SU-DHL-6 (cell line): Measurements from ENCODE around the gene TDRD9.

ENCODE experiments used
- H2AFZ ChIP-seq: fragments of 200-600 bp; sonication (generic); 2 replicates; pipeline ENCODE4 v1.6.1; 2014; ENCODE audit warnings: low read depth, mild to moderate bottlenecking, moderate library complexity, mixed read lengths, antibody characterized with exemption, low read length; ENCODE audit not compliant: severe bottlenecking
- H3F3A ChIP-seq: fragments of 200-600 bp; shearing (Covaris generic); 2 replicates; pipeline ENCODE4 v1.6.0; 2016; ENCODE audit warnings: antibody characterized with exemption, mild to moderate bottlenecking; ENCODE audit not compliant: insufficient read depth
- H3K27ac ChIP-seq: fragments of 200-600 bp; sonication (generic); 2 replicates; pipeline ENCODE4 v1.5.1; 2016; ENCODE audit warnings: low read depth, mild to moderate bottlenecking, low read length, moderate library complexity, mixed read lengths
- H3K27me3 ChIP-seq: fragments of 200-600 bp; sonication (generic), shearing (Covaris generic); 2 replicates; pipeline ENCODE4 v1.6.0; 2014; ENCODE audit warnings: mild to moderate bottlenecking, low read length
- H3K36me3 ChIP-seq: fragments of 200-600 bp; sonication (generic); 2 replicates; pipeline ENCODE4 v1.6.1; 2014; ENCODE audit warnings: mild to moderate bottlenecking, low read length, mixed read lengths
- H3K4me2 ChIP-seq: fragments of 300-600, 200-600 bp; shearing (Covaris generic), sonication (generic); 2 replicates; pipeline ENCODE4 v1.6.0; 2014; ENCODE audit warnings: low read length, low read depth, mild to moderate bottlenecking; ENCODE audit not compliant: poor library complexity, severe bottlenecking
- H3K4me3 ChIP-seq: fragments of 200-600 bp; sonication (generic); 2 replicates; pipeline ENCODE4 v1.5.1; 2014; ENCODE audit warnings: antibody characterized with exemption, low read length, mild to moderate bottlenecking, mixed read lengths; ENCODE audit not compliant: insufficient read depth, poor library complexity, severe bottlenecking
- H3K79me2 ChIP-seq: fragments of 200-600 bp; sonication (generic); 2 replicates; pipeline ENCODE4 v1.6.1; 2014; ENCODE audit warnings: mild to moderate bottlenecking, low read length, moderate library complexity; ENCODE audit not compliant: insufficient read depth
- H3K9ac ChIP-seq: fragments of 200-600 bp; sonication (generic); 2 replicates; pipeline ENCODE4 v1.7.0; 2014; ENCODE audit warnings: mild to moderate bottlenecking, low read length
- H3K9me2 ChIP-seq: fragments of 200-600 bp; sonication (generic); replicated peaks from 2 replicates; pipeline ENCODE4 v1.6.1; 2014; ENCODE audit warnings: low read length; ENCODE audit not compliant: insufficient read depth
- H3K9me3 ChIP-seq: fragments of 200-600 bp; sonication (generic); 2 replicates; pipeline ENCODE4 v1.6.1; 2014; ENCODE audit warnings: low read length, mixed read lengths; ENCODE audit not compliant: insufficient read depth
- H4K20me1 ChIP-seq: fragments of 200-600 bp; sonication (generic); 2 replicates; pipeline ENCODE4 v1.6.1; 2014; ENCODE audit warnings: low read depth, mild to moderate bottlenecking, antibody characterized with exemption, low read length, moderate library complexity, mixed read lengths
- CTCF ChIP-seq: fragments of 200-600 bp; sonication (generic); IDR thresholded peaks from one replicate; pipeline ENCODE4 v1.5.1; 2017; ENCODE audit warnings: antibody characterized with exemption, mild to moderate bottlenecking, low read length, moderate library complexity; ENCODE audit not compliant: insufficient read depth, poor library complexity, severe bottlenecking
- EZH2phosphoT487 ChIP-seq: fragments of 200-600 bp; sonication (generic), shearing (Covaris generic); conservative IDR thresholded peaks from 2 replicates; pipeline ENCODE4 v1.6.1; 2018; ENCODE audit warnings: mild to moderate bottlenecking, antibody characterized with exemption, low read length, moderate library complexity, mixed read lengths

TDRD9 gene

GRCh38 chr14:104081951-104082464 is 153.8 kb downstream of the TDRD9 start:
- Histone ChIP-seq H3K27ac (no peak overlapping the region), H3K4me3 (no peak overlapping the region), H2AFZ (no peak overlapping the region), H3K36me3 (no peaks in the 10 kb centered on the region), H3F3A (no peaks in the 10 kb centered on the region), H3K9me2 (no peaks in the 10 kb centered on the region), H3K79me2 (no peaks in the 10 kb centered on the region), H3K9ac (no peak overlapping the region), H3K27me3 (no peaks in the 10 kb centered on the region), H3K4me2 (no peak overlapping the region), H4K20me1 (no peaks in the 10 kb centered on the region), H3K9me3 (no peaks in the 10 kb centered on the region)
- no peak for TF ChIP-seq EZH2phosphoT487
- TF ChIP-seq CTCF = no peak

- H3K9me3 ChIP-seq = no peaks in the 10 kb centered on the region
Measured at GRCh38 chr14:104082807-104083206, 154.6 kb downstream of the TDRD9 start.

DNA sequence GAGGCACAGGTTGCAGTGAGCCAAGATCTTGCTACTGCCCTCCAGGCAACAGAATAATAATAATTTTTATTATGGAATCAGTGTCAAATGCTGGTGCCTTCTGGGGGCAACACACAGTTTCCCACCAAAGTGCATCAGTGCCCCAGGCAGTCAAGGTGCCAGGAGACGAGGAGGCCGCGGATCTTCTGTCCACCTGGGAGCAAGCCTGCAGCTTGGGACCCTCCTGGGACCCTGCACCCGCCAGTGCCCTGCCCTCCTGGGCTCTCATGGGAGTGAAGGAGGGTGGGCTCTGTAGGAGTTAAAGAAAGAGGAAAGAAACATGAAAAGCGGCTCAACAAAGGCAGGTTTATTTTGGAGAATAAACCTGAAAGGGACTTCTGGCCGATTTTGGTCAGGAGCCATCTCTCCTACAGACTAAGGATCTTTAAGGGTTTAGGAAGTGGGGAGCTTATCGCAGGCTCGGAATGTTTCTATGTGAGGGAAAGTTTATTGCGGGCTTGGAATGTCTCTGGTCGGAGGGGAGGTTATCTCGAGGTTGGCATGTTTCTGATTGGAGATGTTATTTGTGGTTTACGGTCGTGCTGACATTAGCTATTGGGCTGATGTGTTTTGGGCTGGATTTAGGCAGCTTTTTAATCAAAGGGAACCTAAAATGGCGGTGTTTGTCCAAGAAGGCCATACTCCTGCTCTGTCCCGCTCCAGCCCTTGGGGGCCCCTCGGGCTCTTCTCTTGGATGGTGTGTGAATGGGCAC is 156.2 kb downstream of the TDRD9 start:
- TF ChIP-seq EZH2phosphoT487 (no peak), CTCF (no peak)
- H3K9me3 ChIP-seq = no peaks in the 10 kb centered on the region
- H2AFZ ChIP-seq = no peak overlapping the region
- no peak overlapping the region for H3K4me2 ChIP-seq
- no peaks in the 10 kb centered on the region for H3F3A ChIP-seq
- no peaks in the 10 kb centered on the region for H4K20me1 ChIP-seq
- no peaks in the 10 kb centered on the region for H3K79me2 ChIP-seq
- no peak overlapping the region for H3K4me3 ChIP-seq
- H3K36me3 ChIP-seq = no peaks in the 10 kb centered on the region
- H3K9me2 ChIP-seq = no peaks in the 10 kb centered on the region
- H3K27ac ChIP-seq = no peak overlapping the region
- H3K27me3 ChIP-seq = no peaks in the 10 kb centered on the region
- H3K9ac ChIP-seq = no peak overlapping the region

More at GRCh38 chr14:104082807-104083206, 154.6 kb downstream of the TDRD9 start:
- no peak for TF ChIP-seq EZH2phosphoT487
- TF ChIP-seq CTCF = no peak
- Histone ChIP-seq H3K9ac (no peak overlapping the region), H3K4me2 (no peak overlapping the region), H4K20me1 (no peaks in the 10 kb centered on the region), H3K36me3 (no peaks in the 10 kb centered on the region), H3K27ac (no peak overlapping the region), H3K9me2 (no peaks in the 10 kb centered on the region), H2AFZ (no peak overlapping the region), H3K27me3 (no peaks in the 10 kb centered on the region), H3K79me2 (no peaks in the 10 kb centered on the region), H3F3A (no peaks in the 10 kb centered on the region), H3K4me3 (no peak overlapping the region)
